ENCODE measurements around the gene SLC25A13.

DNA sequence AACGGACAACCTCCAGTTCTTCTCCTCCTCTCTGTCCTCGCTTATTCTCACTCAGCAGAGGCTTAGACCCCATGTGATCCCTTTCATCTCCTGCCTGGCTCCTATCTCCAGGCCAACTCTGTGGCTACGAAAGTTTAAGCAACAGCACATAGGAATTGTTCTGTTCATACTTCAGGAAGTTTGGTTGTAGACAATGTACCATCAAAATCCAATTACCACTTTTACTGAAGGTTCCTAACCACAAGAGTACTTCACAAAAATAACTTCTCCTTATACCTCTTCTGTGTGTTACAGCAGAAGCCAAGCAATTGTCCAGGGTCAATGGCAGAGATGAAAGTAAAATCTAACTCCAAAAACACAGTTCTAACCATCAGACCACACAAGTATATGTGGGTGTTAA is 80.0 kb downstream of the SLC25A13 start:
- TF ChIP-seq POLR2A (IDR thresholded peaks at IDR 0.05) (no peak), EP300 (IDR thresholded peaks at IDR 0.05) (no peak)
- TF ChIP-seq, protein P1, sequence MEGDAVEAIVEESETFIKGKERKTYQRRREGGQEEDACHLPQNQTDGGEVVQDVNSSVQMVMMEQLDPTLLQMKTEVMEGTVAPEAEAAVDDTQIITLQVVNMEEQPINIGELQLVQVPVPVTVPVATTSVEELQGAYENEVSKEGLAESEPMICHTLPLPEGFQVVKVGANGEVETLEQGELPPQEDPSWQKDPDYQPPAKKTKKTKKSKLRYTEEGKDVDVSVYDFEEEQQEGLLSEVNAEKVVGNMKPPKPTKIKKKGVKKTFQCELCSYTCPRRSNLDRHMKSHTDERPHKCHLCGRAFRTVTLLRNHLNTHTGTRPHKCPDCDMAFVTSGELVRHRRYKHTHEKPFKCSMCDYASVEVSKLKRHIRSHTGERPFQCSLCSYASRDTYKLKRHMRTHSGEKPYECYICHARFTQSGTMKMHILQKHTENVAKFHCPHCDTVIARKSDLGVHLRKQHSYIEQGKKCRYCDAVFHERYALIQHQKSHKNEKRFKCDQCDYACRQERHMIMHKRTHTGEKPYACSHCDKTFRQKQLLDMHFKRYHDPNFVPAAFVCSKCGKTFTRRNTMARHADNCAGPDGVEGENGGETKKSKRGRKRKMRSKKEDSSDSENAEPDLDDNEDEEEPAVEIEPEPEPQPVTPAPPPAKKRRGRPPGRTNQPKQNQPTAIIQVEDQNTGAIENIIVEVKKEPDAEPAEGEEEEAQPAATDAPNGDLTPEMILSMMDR (IDR thresholded peaks at IDR 0.05), result no peak
